ENCODE measurements around the gene DNAJC28. TPM values are rescaled to one million over a fixed set of nuclear protein-coding genes. Genes with fewer than 3 reads are reported as not detected.
A peak's percentile ranks its signal among the peaks of the same experiment; 100 is the strongest.

The DNAJC28 gene
- total and polyA plus RNA-seq, 9 of the 15 experiments (the other 6 are each of a cell fraction or from before 2014, with no cell fraction given): 0.68 to 2.5 (median 1.1) TPM

- TF ChIP-seq HDAC2 (IDR thresholded peaks at IDR 0.05) (no peak), CREB5 (CRISPR knock-in tag; IDR thresholded peaks at IDR 0.05) (no peak), TOE1 (IDR thresholded peaks at IDR 0.05; ENCODE audit: borderline replicate concordance) (no peak), TOE1 (CRISPR knock-in tag; IDR thresholded peaks at IDR 0.05; ENCODE audit: borderline replicate concordance, low read depth) (no peak), NELFE (IDR thresholded peaks at IDR 0.05; ENCODE audit: insufficient read depth, insufficient read length) (no peak), MAZ (CRISPR knock-in tag; conservative IDR thresholded peaks at IDR 0.05 in 1 of 2, IDR thresholded peaks at IDR 0.05 in 1 of 2) (peak in 1 of 2 experiments; percentile 31; a peak in 1 of 4 replicates), CBX1 (IDR thresholded peaks at IDR 0.05; ENCODE audit: low read depth) (no peak), POLR2AphosphoS5 (IDR thresholded peaks at IDR 0.05; ENCODE audit: control insufficient read depth, insufficient read depth, low read depth, low read length) (no peak), HDGF (IDR thresholded peaks at IDR 0.05) (no peak), ETS2 (tag; IDR thresholded peaks at IDR 0.05; ENCODE audit: borderline replicate concordance, poor library complexity, severe bottlenecking) (no peak), CHD1 (IDR thresholded peaks at IDR 0.05; ENCODE audit: low read length) (peak; percentile 40), KLF16 (IDR thresholded peaks at IDR 0.05) (no peak)
Measured at GRCh38 chr21:33540711-33541104, 49.2 kb upstream of the DNAJC28 start (continued).

All from K562 (cell line).